MG63 (cell line): ENCODE measurements around the gene PSMD10. TPM values are rescaled to one million over a fixed set of nuclear protein-coding genes. Genes with fewer than 3 reads are reported as not detected.

Source experiments
- total RNA-seq: library from RNA; depleted of rRNA; stranded (reverse); fragments of >200 nt; shearing (Covaris generic); gene quantifications from 2 replicates; pipeline ENCODE4 v1.2.3, GENCODE V29; 2014; ENCODE audit warnings: low replicate concordance; rRNA removed

PSMD10 gene
- total RNA-seq, 1 experiment from 2014 or later: 133 TPM

Other genes starting within 250 kb of the PSMD10 start
- not detected in 2 replicates for gene TEX13B, start 109.2 kb downstream of the PSMD10 start, total RNA-seq
- not detected in 2 replicates for gene VSIG1, start 46.5 kb downstream of the PSMD10 start, total RNA-seq
- gene ATG4A, start 236 bp upstream of the PSMD10 start, total RNA-seq: 6.0 and 8.9 TPM in 2 replicates